Activated T-cell treated with anti-CD3 and anti-CD28 coated beads for 4 hours (primary cell): ENCODE measurements around the gene CYP27A1.
"Not testable (repeated sequence)": the region's sequence is repeated elsewhere in the genome, so short reads cannot be mapped to it uniquely, and the experiment has no call there.

Experiments used
- DNase-seq: peaks from one replicate; pipeline ENCODE4 v3.0.0-alpha.2; 2020

The CYP27A1 gene

DNA sequence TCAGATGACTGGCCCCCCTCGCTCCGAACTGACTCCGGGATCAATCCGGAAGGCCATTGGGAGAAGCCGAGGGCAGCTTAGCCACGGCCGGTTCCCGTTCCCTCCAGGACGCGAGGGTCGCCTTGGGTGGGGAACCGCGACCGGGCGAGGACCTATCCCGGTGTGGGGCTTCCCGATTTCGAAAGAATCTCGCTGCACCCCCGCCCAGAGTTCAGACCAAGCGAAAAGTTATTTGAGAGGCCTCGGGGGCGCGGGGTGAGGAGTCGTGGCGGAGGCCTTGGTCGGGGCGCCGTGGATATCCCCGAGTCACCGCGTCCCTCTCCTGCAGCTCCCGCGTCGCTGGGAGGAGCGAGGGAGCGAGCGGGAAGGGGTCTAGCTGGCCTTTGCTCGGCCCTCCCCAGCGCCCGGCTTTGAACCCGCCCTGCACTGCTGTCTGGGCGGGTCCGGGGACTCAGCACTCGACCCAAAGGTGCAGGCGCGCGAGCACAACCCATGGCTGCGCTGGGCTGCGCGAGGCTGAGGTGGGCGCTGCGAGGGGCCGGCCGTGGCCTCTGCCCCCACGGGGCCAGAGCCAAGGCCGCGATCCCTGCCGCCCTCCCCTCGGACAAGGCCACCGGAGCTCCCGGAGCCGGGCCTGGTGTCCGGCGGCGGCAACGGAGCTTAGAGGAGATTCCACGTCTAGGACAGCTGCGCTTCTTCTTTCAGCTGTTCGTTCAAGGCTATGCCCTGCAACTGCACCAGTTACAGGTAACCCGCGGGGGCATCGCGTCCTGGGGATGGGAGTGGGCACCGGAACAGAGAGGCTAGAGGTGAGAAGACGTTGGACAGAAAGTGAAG, at the start of gene CYP27A1:
Gene CYP27A1 (plus strand): TSS at position 457 of the 837 bp plus-strand sequence. CDS start 36 bp downstream, at position 493.
- DNase-seq, result no peak

GRCh38 chr2:218732761-218733158, 49.2 kb upstream of the CYP27A1 start:
- no peak for DNase-seq

GRCh38 chr2:218733171-218734021, 48.6 kb upstream of the CYP27A1 start:
- DNase-seq, result no peak

DNA sequence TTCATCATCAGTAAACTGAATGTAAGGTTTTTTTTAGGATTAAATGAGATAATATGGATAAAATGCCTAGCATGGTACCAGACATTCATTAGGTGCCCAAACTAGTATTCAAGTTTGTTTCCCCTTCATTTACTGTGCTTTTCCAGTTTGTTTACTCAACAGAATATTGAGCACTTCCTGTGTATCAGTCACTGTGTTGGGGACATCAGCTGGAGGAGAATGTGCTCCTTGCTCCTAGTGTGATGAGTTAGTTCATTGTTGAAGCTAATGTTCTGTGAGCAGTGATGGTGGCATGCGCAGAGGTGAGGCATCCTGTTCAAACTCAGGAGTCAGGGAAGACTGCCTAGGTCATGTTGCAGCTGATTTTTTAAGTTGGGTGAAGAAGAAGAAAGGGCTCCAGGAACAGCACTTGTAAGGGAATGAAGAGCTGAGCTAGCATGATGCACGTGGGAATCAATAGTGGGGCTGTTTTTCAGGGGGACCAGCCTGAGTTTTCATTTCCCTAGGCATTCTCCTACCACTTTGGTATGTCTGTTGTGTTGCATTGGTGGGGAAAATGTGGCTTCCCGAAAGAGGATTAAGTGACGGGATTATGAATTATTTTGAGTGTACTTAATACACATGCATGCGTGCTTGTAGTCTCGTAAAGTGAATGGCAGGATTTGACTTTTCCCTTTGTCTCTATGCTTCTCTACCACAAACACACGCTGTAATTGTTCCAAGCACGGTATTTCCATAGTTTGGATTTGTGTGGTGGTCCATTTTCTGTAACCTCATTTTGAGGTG, 47.6 kb upstream of the CYP27A1 start:
- no peak for DNase-seq

DNA sequence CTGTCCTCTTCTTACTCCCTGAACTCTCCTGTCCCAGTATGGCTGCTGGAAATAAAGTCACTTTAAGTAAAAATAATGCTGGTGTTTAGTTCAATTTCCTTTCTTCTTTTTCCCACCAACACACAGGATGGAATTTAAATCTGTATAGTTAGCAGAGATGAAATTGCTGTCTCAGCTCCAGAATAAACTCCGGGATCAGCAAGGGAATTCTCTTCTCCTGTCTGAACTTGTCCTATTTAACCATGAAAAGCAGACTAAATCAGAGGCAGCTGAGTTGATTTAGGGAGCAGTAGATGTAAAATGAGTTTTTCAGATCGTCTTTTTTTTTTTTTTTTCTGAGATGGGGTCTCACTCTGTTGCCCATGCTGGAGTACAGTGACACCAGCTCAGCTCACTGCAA, 45.4 kb upstream of the CYP27A1 start:
- DNase-seq, result no peak

DNA sequence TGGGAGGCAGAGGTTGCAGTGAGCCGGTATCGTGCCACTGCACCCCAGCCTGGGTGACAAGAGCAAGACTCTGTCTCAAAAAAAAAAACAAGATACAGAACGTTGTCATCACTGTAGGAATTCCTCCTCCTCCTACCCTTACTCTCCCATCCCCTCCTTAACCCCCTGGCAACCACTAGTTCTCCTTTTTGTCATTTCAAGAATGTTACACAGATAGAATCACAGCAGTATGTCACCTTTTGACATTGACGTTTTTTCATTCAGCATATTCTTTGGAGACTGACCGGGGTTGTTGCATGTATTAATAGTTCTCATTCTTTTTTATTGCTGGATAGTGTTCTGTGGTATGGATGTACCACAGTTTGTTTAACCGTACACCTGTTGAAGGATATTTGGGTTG, 38.9 kb upstream of the CYP27A1 start:
- no peak for DNase-seq

GRCh38 chr2:218744615-218745014, 37.3 kb upstream of the CYP27A1 start:
- no peak for DNase-seq

DNA sequence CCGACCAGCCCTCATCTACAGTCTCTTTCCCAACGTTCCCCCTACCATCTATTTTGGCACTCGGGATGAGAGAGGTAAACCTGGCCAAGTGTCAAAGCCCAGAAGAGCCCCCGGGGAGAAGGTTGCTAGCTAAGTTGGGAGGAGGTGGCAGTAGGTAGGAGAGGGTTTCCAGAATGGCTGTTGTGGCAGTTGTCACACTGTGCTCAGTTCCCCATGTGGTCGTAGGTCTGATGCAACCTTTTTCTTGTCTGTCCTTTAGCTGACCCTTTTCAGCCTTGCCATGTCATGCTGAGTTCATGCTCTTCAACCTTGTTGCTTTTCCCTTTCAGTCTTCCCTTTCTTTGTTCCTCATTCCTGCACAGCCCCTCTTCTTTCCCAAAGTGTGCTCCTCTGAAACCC, 36.8 kb upstream of the CYP27A1 start:
- no peak for DNase-seq

- no peak for DNase-seq
Observed at GRCh38 chr2:218745559-218746469, 36.1 kb upstream of the CYP27A1 start.

- no peak for DNase-seq
Observed at GRCh38 chr2:218746470-218746795, 35.5 kb upstream of the CYP27A1 start.

GRCh38 chr2:218746960-218747359, 35.0 kb upstream of the CYP27A1 start:
- no peak for DNase-seq

GRCh38 chr2:218748741-218749441, 33.1 kb upstream of the CYP27A1 start:
- no peak for DNase-seq

GRCh38 chr2:218754201-218754600, 27.7 kb upstream of the CYP27A1 start:
- no peak for DNase-seq

- DNase-seq, result no peak
Observed at GRCh38 chr2:218754781-218755180, 27.2 kb upstream of the CYP27A1 start.

GRCh38 chr2:218755198-218755566, 26.8 kb upstream of the CYP27A1 start:
- DNase-seq, result no peak

DNA sequence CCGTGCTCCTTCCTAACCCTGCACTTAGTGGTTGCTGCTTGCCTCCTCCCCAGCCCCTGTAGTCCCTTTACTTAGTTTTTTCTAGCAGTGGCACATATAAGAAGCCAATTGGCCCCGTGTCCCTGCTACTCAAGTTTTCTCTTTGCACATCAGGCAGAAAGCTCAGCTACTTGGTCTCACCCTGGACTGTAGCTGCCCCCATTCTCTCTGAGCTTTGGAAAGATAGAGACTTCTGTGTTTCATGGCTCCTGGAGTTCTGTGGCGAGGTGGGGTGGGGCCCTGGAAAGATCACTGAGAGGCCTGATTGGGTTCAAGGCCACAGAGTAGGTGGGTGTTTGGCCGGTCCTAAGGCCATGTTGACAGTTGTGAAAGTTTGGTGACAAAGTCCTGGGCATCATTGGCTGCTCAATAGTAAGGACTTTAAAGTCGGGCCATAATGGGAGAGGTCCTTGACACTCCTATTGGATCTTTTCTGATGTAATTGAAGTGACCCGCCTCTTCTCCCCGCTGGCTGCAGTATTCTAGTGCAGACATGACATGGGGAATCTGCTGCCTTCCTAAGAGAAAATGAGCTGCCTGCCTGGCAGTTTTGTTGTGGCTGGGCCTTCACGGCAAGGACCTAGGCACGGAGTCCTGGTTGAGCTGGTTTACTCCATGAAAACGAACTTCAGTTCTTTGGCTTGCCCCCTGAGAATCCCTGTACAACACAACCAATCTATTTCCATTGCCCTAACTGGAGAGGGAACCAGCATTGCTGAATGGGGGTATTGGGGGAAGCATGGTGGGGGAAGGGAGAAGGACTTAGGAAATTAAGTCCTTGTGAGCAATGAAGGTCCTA, 26.2 kb upstream of the CYP27A1 start:
- no peak for DNase-seq

DNA sequence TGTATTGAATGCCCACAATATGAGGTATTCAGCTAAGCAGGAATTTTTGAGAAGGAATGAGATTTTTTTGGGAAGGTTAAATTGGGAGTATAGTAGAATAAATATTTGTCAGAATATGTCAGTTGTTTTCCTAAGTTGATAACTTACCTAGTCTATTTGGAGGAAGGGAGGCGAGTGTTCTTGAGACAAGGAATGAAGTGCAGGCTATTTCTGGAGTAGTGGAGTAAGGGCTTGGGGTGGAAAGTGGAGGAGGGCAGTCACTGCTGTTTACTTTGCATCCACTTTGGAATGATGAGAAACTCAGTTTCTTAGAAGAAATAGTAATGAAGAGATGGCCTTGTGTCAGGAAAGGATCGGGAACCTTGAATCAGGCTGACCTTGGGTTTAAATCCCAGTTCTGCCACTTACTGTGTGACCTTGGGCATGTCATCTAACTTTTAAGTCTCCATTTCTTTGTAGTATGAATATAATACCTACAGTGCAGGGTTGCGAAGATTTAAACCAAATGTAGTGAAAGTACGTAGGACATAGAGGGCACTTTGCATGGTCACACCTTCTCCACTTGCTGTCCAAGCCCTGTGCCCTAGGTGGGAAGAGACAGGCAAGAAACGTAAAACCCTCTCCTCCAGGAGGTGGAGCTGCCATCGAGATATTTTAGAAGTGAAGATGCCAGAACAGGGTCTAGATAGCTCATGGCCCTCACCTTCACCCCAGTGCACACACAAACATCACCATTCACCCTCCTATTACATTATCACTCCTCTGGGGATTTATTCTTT, 25.2 kb upstream of the CYP27A1 start:
- DNase-seq, result no peak

- DNase-seq, result no peak
Observed at GRCh38 chr2:218761795-218762194, 20.2 kb upstream of the CYP27A1 start.

- DNase-seq, result not testable (repeated sequence)
Observed at GRCh38 chr2:218772759-218773158, 9.2 kb upstream of the CYP27A1 start.

- no peak for DNase-seq
Observed at GRCh38 chr2:218773881-218774280, 8.1 kb upstream of the CYP27A1 start.
